Psoas muscle (tissue), 8 donors: Measurements from ENCODE around the gene KRTAP19-3. TPM values are rescaled to one million over a fixed set of nuclear protein-coding genes. Genes with fewer than 3 reads are reported as not detected.

Experiments used
- ATAC-seq, 4 donors: fragments of 200-7000 bp; cut with Tn5 transposase; one replicate each; pipeline ENCODE4 v1.9.1; 2020; ENCODE audit warnings: moderate library complexity in 3 of 4, mild to moderate bottlenecking in 2 of 4
- DNase-seq, 2 donors: peaks; one replicate each; pipeline ENCODE4 v3.0.0-alpha.2; 2020
- H3K27ac ChIP-seq: fragments of 200-600 bp; one replicate; pipeline ENCODE4 v1.8.0; 2022
- H3K27me3 ChIP-seq, 3 donors: fragments of 200-600 bp in 1 of 3; one replicate each; pipeline versions ENCODE4 v1.6.1 to v1.8.0; 2013 to 2022; ENCODE audit warnings: low read length in 2 of 3, mild to moderate bottlenecking in 2 of 3, moderate library complexity in 1 of 3; ENCODE audit not compliant: insufficient read depth in 3 of 3
- H3K36me3 ChIP-seq, 2 donors: fragments of 200-600 bp in 1 of 2; one replicate each; pipeline versions ENCODE4 v1.6.1 to v1.8.0; 2013 to 2022; ENCODE audit warnings: low read depth in 1 of 2, mild to moderate bottlenecking in 1 of 2, moderate library complexity in 1 of 2; ENCODE audit not compliant: insufficient read depth in 1 of 2
- H3K4me1 ChIP-seq: fragments of 200-600 bp; one replicate; pipeline ENCODE4 v1.8.0; 2022
- H3K4me3 ChIP-seq: fragments of 200-600 bp; one replicate; pipeline ENCODE4 v1.8.0; 2022; ENCODE audit warnings: mild to moderate bottlenecking
- H3K9me3 ChIP-seq: fragments of 200-600 bp; one replicate; pipeline ENCODE4 v1.8.0; 2022
- WGBS, 3 donors: extraction: QIAGEN DNeasy Blood & Tissue Kit; methylation state at CpG; one replicate each; pipeline versions ENCODE4 v1.1.6 to v1.1.7; 2013; 5-methylcytosine and 5-hydroxymethylcytosine counted together
- intact Hi-C, 2 donors: fragments of 100-400 bp; cut with DNase I; formaldehyde crosslinking; loops; one replicate each; pipeline versions ENCODE4 v1.11.0 to v1.14.2; 2022
- polyA plus RNA-seq, 3 donors: library from polyadenylated mRNA; stranded (reverse); fragments of 200-250 nt; gene quantifications; one replicate each; pipeline ENCODE4 v1.2.3, GENCODE V29; 2013
- total RNA-seq, 4 donors: library from RNA; stranded (reverse); fragmentation: NEBNext Ultra II Directional in 2 of 4; extraction: Animal tissue kit (Norgen Biotek cat#: 25700) in 2 of 4; gene quantifications; one replicate each; pipeline versions ENCODE4 v1.2.1 to v1.2.4, GENCODE V29; 2021 to 2023
- TF ChIP-seq, protein P1 (sequence below): fragments of 200-600 bp; IDR thresholded peaks from one replicate; pipeline ENCODE4 v1.8.0; 2022; ENCODE audit warnings: antibody characterized with exemption
- donor health status: healthy with polysubstance abuse.
- donor health status: DM: no; HTN: no; CAD: no; lungs with moderate emphysema.
- donor health status: Bipolar disorder and iron deficiency.
- donor health status: healthy.
- donor health status: DM: yes; HTN: yes; CAD: no.
- donor health status: DM: no; HTN: no; CAD: no.
- donor health status: DM: no; HTN: no; CAD: no.
- donor health status: DM: yes; HTN: yes; CAD: no.

KRTAP19-3 gene
- total and polyA plus RNA-seq, 7 donors: 0.64 to 3.0 (median 1.1) TPM; not detected in 4

DNA sequence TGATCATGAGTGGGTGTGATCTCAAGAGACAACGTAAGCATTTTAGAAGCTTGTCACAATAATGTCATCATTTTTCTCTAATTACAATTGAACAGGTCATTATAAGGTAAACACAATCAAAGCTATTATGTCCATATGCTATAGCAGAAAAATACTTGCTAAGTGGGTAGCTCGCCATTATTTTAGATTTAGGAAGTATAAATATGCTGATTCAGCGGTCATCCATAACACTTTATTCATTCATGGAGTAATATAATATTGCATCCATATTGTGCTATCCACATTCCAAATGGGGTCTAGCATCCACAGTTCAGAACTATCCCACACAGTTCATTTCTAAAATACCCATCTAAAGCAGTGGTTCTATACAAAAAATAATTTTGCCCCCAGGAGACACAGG, 43.3 kb downstream of the KRTAP19-3 start:
- WGBS, 3 donors: 88 to 92% (median 91%) methylated on average over 3 of the region's 3 CpGs
- Histone ChIP-seq H3K27me3 (no peaks in the 10 kb centered on the region), H3K4me1 (no peaks in the 10 kb centered on the region), H3K36me3 (no peaks in the 10 kb centered on the region), H3K9me3 (no peaks in the 10 kb centered on the region), H3K4me3 (no peak overlapping the region), H3K27ac (no peak overlapping the region)
- intact Hi-C loops: loop anchor here in 1 of 2 donors (10.0 kb wide), 1 partner anchor 286 kb away; no protein-coding TSS in a partner anchor
- DNase-seq (no peak), ATAC-seq (no peak)
- TF ChIP-seq, protein P1, sequence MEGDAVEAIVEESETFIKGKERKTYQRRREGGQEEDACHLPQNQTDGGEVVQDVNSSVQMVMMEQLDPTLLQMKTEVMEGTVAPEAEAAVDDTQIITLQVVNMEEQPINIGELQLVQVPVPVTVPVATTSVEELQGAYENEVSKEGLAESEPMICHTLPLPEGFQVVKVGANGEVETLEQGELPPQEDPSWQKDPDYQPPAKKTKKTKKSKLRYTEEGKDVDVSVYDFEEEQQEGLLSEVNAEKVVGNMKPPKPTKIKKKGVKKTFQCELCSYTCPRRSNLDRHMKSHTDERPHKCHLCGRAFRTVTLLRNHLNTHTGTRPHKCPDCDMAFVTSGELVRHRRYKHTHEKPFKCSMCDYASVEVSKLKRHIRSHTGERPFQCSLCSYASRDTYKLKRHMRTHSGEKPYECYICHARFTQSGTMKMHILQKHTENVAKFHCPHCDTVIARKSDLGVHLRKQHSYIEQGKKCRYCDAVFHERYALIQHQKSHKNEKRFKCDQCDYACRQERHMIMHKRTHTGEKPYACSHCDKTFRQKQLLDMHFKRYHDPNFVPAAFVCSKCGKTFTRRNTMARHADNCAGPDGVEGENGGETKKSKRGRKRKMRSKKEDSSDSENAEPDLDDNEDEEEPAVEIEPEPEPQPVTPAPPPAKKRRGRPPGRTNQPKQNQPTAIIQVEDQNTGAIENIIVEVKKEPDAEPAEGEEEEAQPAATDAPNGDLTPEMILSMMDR: no peak

DNA sequence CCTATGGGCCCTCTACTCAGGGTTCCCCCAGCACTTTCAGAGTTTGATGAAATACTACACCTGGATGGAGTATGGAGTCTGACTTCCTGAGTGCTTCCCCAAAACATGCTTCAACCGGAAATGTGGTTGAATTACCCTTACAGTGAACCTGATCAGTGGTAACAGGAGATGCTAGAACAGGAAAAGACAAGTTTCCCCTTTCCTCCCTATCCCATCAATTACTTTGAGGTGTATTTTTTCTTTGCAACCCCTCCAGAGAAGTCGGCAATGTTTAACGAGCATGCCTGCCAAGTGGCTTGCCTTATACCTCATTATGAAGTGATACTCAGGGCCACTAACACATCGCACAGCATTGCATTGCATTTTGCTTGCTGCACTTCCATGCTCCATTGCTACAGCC, 44.8 kb downstream of the KRTAP19-3 start:
- Histone ChIP-seq H3K4me1 (no peaks in the 10 kb centered on the region), H3K36me3 (no peaks in the 10 kb centered on the region), H3K27me3 (no peaks in the 10 kb centered on the region), H3K4me3 (no peak overlapping the region), H3K9me3 (no peaks in the 10 kb centered on the region), H3K27ac (no peak overlapping the region)
- intact Hi-C loops: loop anchor here in 1 of 2 donors (10.0 kb wide), 1 partner anchor 288 kb away; no protein-coding TSS in a partner anchor
- TF ChIP-seq, protein P1: no peak
- ATAC-seq: no peak
- no peak for DNase-seq
- WGBS, 3 donors: 9 to 11% (median 10%) methylated on average over 4 of the region's 4 CpGs

DNA sequence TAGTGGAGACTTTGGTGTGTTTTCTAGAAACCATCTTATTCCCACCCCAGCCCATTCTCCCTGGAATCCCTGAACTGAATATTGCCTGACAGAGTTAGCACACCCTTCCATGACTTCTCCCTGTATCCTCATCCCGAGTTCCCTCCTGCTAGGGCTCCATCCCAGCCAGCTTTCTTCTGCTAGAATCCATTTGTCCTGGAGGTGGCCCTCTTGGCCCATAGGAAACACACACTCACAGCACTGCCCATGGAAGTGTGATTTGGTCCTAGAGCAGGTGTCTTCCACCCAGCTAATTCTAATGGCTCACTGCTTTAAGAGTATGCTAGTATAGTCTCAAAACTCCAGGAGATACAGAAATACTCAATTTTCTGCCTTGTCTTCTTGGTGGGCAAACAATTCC, 47.6 kb downstream of the KRTAP19-3 start:
- 32 to 54% (median 37%) methylated on average over 1 of the region's 1 CpG for WGBS, 3 donors
- intact Hi-C loops: loop anchor here in 1 of 2 donors (10.0 kb wide), 1 partner anchor 291 kb away; no protein-coding TSS in a partner anchor
- Histone ChIP-seq H3K9me3 (no peaks in the 10 kb centered on the region), H3K4me1 (no peaks in the 10 kb centered on the region), H3K36me3 (no peaks in the 10 kb centered on the region), H3K27me3 (no peaks in the 10 kb centered on the region), H3K27ac (no peak overlapping the region), H3K4me3 (no peak overlapping the region)
- TF ChIP-seq, protein P1: no peak
- DNase-seq (no peak), ATAC-seq (peak in 2 of 4 donors; percentile 51 to 66)

DNA sequence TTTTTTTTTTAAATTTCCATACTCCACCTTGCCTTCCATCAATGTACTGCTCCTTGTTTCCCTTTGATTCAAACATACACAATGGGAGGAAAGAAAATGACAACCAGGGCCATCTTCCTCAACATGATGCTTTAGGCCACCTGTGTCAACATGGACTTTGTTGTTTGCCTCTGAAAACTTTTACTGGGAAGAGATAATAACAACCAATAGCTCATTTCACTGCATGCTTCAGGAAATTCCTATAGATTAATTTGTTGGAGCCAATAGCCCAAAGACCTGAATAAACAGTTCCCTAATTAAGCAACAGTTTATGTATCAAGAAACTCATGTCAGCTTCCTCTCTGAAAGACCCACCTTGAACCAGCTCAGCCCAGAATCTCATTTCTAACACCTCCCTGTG, 48.6 kb downstream of the KRTAP19-3 start:
- no peaks in the 10 kb centered on the region for H3K27me3 ChIP-seq
- H3K27ac ChIP-seq: no peak overlapping the region
- TF ChIP-seq, protein P1: no peak
- no peak for ATAC-seq
- intact Hi-C loops: loop anchor here in 1 of 2 donors (10.0 kb wide), 1 partner anchor 292 kb away; no protein-coding TSS in a partner anchor
- no peak overlapping the region for H3K4me3 ChIP-seq
- no peaks in the 10 kb centered on the region for H3K4me1 ChIP-seq
- DNase-seq: no peak
- no peaks in the 10 kb centered on the region for H3K36me3 ChIP-seq
- no peaks in the 10 kb centered on the region for H3K9me3 ChIP-seq

Other genes starting within 250 kb of the KRTAP19-3 start
- not detected for gene KRTAP24-1, start 209.1 kb downstream of the KRTAP19-3 start, total RNA-seq
- not detected for gene KRTAP24-1, start 209.1 kb downstream of the KRTAP19-3 start, polyA plus RNA-seq
- gene KRTAP25-1, start 202.5 kb downstream of the KRTAP19-3 start, total RNA-seq: not detected
- not detected for gene KRTAP25-1, start 202.5 kb downstream of the KRTAP19-3 start, polyA plus RNA-seq
- not detected for gene KRTAP26-1, start 171.7 kb downstream of the KRTAP19-3 start, total RNA-seq
- gene KRTAP26-1, start 171.7 kb downstream of the KRTAP19-3 start, polyA plus RNA-seq: not detected
- gene KRTAP27-1, start 154.3 kb downstream of the KRTAP19-3 start, total RNA-seq: not detected
- gene KRTAP27-1, start 154.3 kb downstream of the KRTAP19-3 start, polyA plus RNA-seq: not detected
- gene KRTAP23-1, start 143.4 kb downstream of the KRTAP19-3 start, total RNA-seq: not detected
- not detected for gene KRTAP23-1, start 143.4 kb downstream of the KRTAP19-3 start, polyA plus RNA-seq
- gene KRTAP13-2, start 119.7 kb downstream of the KRTAP19-3 start, total RNA-seq: not detected
- not detected for gene KRTAP13-2, start 119.7 kb downstream of the KRTAP19-3 start, polyA plus RNA-seq
- gene KRTAP13-1, start 96.0 kb downstream of the KRTAP19-3 start, total RNA-seq: not detected
- gene KRTAP13-1, start 96.0 kb downstream of the KRTAP19-3 start, polyA plus RNA-seq: not detected
- gene KRTAP13-3, start 66.1 kb downstream of the KRTAP19-3 start, total RNA-seq: not detected
- gene KRTAP13-3, start 66.1 kb downstream of the KRTAP19-3 start, polyA plus RNA-seq: not detected
- not detected for gene KRTAP13-4, start 61.8 kb downstream of the KRTAP19-3 start, total RNA-seq
- gene KRTAP13-4, start 61.8 kb downstream of the KRTAP19-3 start, polyA plus RNA-seq: not detected
- gene KRTAP15-1, start 51.7 kb downstream of the KRTAP19-3 start, total RNA-seq: not detected
- gene KRTAP15-1, start 51.7 kb downstream of the KRTAP19-3 start, polyA plus RNA-seq: not detected
- gene KRTAP19-1, start 11.6 kb downstream of the KRTAP19-3 start, total RNA-seq: not detected
- not detected for gene KRTAP19-1, start 11.6 kb downstream of the KRTAP19-3 start, polyA plus RNA-seq
- gene KRTAP19-2, start 4.6 kb downstream of the KRTAP19-3 start, total RNA-seq: not detected
- not detected for gene KRTAP19-2, start 4.6 kb downstream of the KRTAP19-3 start, polyA plus RNA-seq
- not detected for gene KRTAP19-4, start 5.2 kb upstream of the KRTAP19-3 start, total RNA-seq
- not detected for gene KRTAP19-4, start 5.2 kb upstream of the KRTAP19-3 start, polyA plus RNA-seq
- not detected for gene KRTAP19-5, start 10.1 kb upstream of the KRTAP19-3 start, total RNA-seq
- not detected for gene KRTAP19-5, start 10.1 kb upstream of the KRTAP19-3 start, polyA plus RNA-seq
- gene KRTAP19-6, start 49.9 kb upstream of the KRTAP19-3 start, total RNA-seq: not detected
- not detected for gene KRTAP19-6, start 49.9 kb upstream of the KRTAP19-3 start, polyA plus RNA-seq
- not detected for gene KRTAP19-7, start 69.3 kb upstream of the KRTAP19-3 start, total RNA-seq
- not detected for gene KRTAP19-7, start 69.3 kb upstream of the KRTAP19-3 start, polyA plus RNA-seq
- gene KRTAP22-2, start 98.4 kb upstream of the KRTAP19-3 start, total RNA-seq: not detected
- not detected for gene KRTAP22-2, start 98.4 kb upstream of the KRTAP19-3 start, polyA plus RNA-seq
- not detected for gene KRTAP6-3, start 100.4 kb upstream of the KRTAP19-3 start, total RNA-seq
- not detected for gene KRTAP6-3, start 100.4 kb upstream of the KRTAP19-3 start, polyA plus RNA-seq
- not detected for gene KRTAP6-2, start 106.9 kb upstream of the KRTAP19-3 start, total RNA-seq
- not detected for gene KRTAP6-2, start 106.9 kb upstream of the KRTAP19-3 start, polyA plus RNA-seq
- gene KRTAP22-1, start 109.1 kb upstream of the KRTAP19-3 start, total RNA-seq: not detected
- gene KRTAP22-1, start 109.1 kb upstream of the KRTAP19-3 start, polyA plus RNA-seq: not detected
- not detected for gene KRTAP6-1, start 121.9 kb upstream of the KRTAP19-3 start, total RNA-seq
- not detected for gene KRTAP6-1, start 121.9 kb upstream of the KRTAP19-3 start, polyA plus RNA-seq
- gene KRTAP20-1, start 124.4 kb upstream of the KRTAP19-3 start, total RNA-seq: not detected
- not detected for gene KRTAP20-1, start 124.4 kb upstream of the KRTAP19-3 start, polyA plus RNA-seq
- gene KRTAP20-4, start 128.6 kb upstream of the KRTAP19-3 start, total RNA-seq: not detected
- gene KRTAP20-4, start 128.6 kb upstream of the KRTAP19-3 start, polyA plus RNA-seq: not detected
- gene KRTAP20-2, start 143.2 kb upstream of the KRTAP19-3 start, total RNA-seq: not detected
- gene KRTAP20-2, start 143.2 kb upstream of the KRTAP19-3 start, polyA plus RNA-seq: not detected
- not detected for gene KRTAP20-3, start 150.9 kb upstream of the KRTAP19-3 start, total RNA-seq
- not detected for gene KRTAP20-3, start 150.9 kb upstream of the KRTAP19-3 start, polyA plus RNA-seq
- not detected for gene KRTAP21-3, start 226.8 kb upstream of the KRTAP19-3 start, total RNA-seq
- gene KRTAP21-3, start 226.8 kb upstream of the KRTAP19-3 start, polyA plus RNA-seq: not detected